NCI-H460 (cell line): Measurements from ENCODE around the gene RUNX1. TPM values are rescaled to one million over a fixed set of nuclear protein-coding genes. Genes with fewer than 3 reads are reported as not detected.

Experiments
- DNase-seq: peaks from one replicate; pipeline ENCODE4 v3.0.0-alpha.2; 2016; ENCODE audit warnings: low read depth; ENCODE audit errors: extremely low read depth
- total RNA-seq: library from RNA; depleted of rRNA; stranded (reverse); fragments of >200 nt; shearing (Covaris generic); gene quantifications from 2 replicates; pipeline ENCODE4 v1.2.3, GENCODE V29; 2014

Gene RUNX1
- total RNA-seq, 1 experiment from 2014 or later = 7.3 TPM

GRCh38 chr21:35038772-35039319 lies 10.3 kb downstream of the RUNX1 start:
- no peak for DNase-seq

- no peak for DNase-seq
Observed at GRCh38 chr21:35037384-35037765, 11.7 kb downstream of the RUNX1 start.

GRCh38 chr21:35036465-35037383 lies 12.4 kb downstream of the RUNX1 start:
- no peak for DNase-seq

- DNase-seq = no peak
Observed at GRCh38 chr21:35035581-35035980, 13.5 kb downstream of the RUNX1 start.

- no peak for DNase-seq
Observed at GRCh38 chr21:35035116-35035515, 14.0 kb downstream of the RUNX1 start.

- no peak for DNase-seq
Observed at GRCh38 chr21:35034203-35034926, 14.7 kb downstream of the RUNX1 start.

GRCh38 chr21:35032474-35033263 lies 16.4 kb downstream of the RUNX1 start:
- no peak for DNase-seq

- no peak for DNase-seq
Observed at GRCh38 chr21:35028451-35028978, 20.6 kb downstream of the RUNX1 start.

- DNase-seq = no peak
Observed at GRCh38 chr21:35027563-35028450, 21.3 kb downstream of the RUNX1 start.

- no peak for DNase-seq
Observed at GRCh38 chr21:35026617-35027562, 22.2 kb downstream of the RUNX1 start.

GRCh38 chr21:35026153-35026500 lies 23.0 kb downstream of the RUNX1 start:
- no peak for DNase-seq

GRCh38 chr21:35025206-35026152 lies 23.6 kb downstream of the RUNX1 start:
- no peak for DNase-seq

GRCh38 chr21:35024513-35024912 lies 24.6 kb downstream of the RUNX1 start:
- DNase-seq = no peak

GRCh38 chr21:35024071-35024420 lies 25.1 kb downstream of the RUNX1 start:
- no peak for DNase-seq

- no peak for DNase-seq
Observed at GRCh38 chr21:35023396-35024070, 25.6 kb downstream of the RUNX1 start.

- no peak for DNase-seq
Observed at GRCh38 chr21:35021546-35021945, 27.6 kb downstream of the RUNX1 start.

- no peak for DNase-seq
Observed at GRCh38 chr21:35020902-35021301, 28.2 kb downstream of the RUNX1 start.
